HG02763 (cell line): Measurements from ENCODE around the gene TALDO1.
A peak's percentile ranks its signal among the peaks of the same experiment; 100 is the strongest.

ENCODE experiments used
- ATAC-seq: cut with Tn5 transposase; IDR thresholded peaks from one replicate; pipeline ENCODE4 v1.9.1; 2021; ENCODE audit warnings: mild to moderate bottlenecking, moderate library complexity; ENCODE audit not compliant: unreplicated experiment

Gene TALDO1

DNA sequence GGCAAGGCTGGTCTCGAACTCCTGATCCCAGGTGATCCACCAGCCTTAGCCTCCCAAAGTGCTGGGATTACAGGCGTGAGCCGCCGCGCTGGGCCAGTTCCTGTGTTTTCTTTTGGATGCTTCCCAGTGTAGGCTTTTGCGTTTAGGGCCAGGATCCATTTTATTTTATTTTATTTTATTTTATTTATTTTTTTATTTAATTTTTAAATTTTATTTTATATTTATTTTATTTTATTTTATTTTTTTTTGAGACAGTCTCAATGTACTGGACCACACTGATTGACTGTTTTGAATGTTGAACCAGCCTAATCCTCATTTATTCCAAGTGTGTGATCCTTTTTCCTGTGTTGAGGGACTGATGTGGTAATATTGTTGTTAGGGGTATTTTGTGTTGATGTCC is 32.8 kb upstream of the TALDO1 start:
- ATAC-seq = no peak

DNA sequence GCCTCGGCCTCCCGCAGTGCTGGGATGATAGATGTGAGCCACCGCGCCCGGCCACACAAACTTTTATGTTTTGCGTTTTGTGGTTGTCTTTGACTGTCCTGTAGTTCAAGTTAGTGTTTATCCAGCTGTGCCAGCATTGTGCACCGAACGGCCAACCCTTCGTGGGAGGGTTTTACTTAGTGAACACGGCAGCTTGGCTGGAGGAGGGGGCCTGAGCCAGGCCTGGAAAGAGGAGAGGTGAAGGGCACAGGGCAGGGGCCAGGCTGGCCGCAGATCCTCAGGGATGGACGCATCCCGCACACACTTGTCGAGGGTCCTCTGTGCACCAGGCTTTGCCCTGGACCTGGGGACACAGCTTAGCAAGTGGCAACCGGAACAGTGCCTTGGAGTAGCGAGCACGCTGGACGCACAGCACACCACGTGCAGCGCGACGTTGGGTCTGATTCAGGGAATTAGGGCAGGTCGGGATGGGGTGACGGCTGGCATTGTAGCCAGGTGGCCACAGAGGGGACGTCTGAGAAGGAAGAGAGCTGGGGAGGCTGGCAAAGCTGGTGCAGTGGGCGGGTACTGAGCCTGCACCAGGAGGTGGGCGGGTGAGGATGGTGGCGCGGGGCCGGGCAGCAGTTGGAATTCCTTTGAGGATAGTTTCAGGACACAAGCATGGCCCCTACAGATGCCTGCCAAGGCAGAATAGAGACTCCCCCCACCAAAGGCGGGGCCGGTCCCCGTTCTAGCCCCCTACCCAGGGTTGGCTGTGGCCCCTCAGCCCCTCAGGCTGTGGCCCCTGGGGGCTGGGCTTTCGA is 27.8 kb upstream of the TALDO1 start:
- ATAC-seq = no peak

DNA sequence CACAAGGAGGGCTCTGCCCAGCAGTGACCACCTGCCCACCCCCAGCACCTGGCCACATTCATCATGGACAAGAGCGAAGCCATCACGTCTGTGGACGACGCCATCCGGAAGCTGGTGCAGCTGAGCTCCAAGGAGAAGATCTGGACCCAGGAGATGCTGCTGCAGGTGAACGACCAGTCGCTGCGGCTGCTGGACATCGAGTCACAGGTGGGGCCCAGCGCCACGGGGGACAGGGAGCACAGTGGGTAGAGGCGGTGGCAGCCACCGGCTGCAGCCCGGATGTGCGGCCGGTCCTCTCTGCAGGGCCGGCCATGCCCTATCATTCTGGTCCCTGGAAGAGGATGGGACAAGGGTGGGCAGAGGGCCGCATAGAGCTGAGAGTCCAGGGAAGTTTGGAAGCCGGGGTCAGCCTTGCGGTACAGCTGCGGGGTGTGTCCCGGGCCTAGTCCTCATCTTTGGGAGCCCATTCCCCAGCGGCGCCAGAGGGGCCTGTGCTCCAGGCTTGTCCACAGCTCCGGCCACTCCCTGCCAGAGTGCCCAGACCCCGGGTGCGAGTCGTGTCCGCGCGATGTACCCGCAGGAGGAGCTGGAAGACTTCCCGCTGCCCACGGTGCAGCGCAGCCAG is 27.1 kb upstream of the TALDO1 start:
- no peak for ATAC-seq

DNA sequence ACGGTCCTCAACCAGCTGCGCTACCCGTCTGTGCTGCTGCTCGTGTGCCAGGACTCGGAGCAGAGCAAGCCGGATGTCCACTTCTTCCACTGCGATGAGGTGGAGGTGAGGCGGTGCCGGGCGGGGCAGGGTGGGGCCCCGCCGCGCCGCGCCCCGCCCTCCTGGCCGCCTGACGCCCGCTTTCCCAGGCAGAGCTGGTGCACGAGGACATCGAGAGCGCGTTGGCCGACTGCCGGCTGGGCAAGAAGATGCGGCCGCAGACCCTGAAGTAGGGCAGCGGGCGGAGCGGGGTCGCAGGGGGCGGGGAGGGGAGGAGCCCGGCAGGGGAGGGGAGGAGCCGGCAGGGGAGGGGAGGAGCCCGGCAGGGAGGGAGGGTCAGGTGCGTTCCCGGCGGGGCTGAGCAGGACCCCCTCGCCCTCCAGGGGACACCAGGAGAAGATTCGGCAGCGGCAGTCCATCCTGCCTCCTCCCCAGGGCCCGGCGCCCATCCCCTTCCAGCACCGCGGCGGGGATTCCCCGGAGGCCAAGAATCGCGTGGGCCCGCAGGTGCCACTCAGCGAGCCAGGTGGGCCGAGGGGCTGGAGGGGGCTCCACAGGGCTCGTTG is 26.5 kb upstream of the TALDO1 start:
- no peak for ATAC-seq

DNA sequence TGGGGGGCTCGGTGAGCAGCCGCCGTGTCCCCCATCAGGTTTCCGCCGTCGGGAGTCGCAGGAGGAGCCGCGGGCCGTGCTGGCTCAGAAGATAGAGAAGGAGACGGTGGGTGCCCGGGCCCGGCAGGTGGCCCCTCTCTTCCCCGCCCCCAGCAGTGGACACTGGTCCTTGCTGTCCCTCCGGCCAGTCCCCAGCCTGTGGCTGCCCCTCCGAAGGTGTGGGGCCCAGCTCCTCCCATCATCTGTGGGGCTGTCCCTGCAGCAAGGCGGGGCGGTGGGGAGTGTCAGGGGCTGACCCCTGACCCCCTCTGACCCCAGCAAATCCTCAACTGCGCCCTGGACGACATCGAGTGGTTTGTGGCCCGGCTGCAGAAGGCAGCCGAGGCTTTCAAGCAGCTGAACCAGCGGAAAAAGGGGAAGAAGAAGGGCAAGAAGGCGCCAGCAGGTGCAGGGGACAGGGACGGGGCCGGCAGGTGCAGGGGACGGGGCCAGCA is 26.0 kb upstream of the TALDO1 start:
- no peak for ATAC-seq

DNA sequence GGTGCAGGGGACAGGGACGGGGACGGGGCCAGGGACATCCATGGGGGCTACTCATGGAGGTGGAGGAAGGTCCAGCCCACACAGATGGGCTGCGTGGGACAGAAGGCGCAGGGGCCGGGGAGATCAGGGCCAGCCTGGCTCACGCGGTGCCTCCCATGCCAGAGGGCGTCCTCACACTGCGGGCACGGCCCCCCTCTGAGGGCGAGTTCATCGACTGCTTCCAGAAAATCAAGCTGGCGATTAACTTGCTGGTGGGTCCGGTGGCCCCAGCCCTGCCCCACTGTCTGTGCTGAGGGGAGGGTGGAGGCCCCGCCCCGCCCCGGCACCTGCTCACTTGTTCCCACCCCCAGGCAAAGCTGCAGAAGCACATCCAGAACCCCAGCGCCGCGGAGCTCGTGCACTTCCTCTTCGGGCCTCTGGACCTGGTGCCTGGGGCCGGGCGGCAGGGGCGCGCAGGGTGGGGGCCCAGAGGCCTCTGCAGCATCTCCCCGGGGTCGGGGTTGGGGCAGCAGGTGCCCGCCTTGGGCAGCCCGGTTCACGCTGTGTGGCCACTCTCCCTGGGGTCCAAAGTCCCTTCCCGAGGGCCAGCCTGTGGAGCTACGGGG is 25.4 kb upstream of the TALDO1 start:
- no peak for ATAC-seq

DNA sequence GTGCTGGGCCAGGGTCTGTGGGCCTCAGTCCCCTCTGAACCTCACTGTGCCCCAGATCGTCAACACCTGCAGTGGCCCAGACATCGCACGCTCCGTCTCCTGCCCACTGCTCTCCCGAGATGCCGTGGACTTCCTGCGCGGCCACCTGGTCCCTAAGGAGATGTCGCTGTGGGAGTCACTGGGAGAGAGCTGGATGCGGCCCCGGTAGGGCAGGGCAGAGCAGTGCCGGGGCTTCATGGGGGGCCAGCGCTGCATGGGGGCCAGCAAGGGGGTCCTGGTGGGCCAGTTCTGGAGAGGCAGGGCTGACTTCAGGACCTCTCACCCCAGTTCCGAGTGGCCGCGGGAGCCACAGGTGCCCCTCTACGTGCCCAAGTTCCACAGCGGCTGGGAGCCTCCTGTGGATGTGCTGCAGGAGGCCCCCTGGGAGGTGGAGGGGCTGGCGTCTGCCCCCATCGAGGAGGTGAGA is 24.9 kb upstream of the TALDO1 start:
- no peak for ATAC-seq

DNA sequence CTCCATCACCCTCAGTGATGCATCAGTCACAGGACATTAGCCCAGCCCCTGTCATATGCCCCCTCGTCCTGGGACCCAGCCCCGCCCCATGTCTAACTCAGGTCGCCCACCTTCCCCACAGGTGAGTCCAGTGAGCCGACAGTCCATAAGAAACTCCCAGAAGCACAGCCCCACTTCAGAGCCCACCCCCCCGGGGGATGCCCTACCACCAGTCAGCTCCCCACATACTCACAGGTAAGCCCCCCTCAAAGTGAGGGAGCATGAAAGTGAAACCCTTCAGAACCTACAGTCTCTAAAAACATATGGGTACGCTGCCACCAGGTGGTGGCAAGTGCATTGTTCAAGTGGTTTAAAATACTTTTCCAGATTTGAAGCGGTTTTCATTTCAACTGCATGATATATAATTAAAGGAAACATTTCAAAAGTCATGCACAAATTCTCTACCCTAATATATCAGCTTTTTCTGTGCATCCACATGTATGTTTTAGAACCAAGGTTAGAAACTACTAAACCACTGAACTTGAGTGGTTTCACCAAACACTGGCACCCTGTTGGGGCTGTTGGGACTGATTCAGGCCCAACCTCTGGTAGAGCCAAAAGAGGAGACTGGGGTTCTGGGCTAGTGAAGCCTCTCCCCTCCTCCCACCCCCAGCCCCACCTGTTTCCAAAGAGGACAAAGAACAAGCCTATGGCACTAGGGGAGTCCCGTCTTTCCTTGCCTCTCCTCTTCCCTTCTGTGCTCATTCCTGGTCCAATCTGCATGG is 24.0 kb upstream of the TALDO1 start:
- ATAC-seq = no peak

DNA sequence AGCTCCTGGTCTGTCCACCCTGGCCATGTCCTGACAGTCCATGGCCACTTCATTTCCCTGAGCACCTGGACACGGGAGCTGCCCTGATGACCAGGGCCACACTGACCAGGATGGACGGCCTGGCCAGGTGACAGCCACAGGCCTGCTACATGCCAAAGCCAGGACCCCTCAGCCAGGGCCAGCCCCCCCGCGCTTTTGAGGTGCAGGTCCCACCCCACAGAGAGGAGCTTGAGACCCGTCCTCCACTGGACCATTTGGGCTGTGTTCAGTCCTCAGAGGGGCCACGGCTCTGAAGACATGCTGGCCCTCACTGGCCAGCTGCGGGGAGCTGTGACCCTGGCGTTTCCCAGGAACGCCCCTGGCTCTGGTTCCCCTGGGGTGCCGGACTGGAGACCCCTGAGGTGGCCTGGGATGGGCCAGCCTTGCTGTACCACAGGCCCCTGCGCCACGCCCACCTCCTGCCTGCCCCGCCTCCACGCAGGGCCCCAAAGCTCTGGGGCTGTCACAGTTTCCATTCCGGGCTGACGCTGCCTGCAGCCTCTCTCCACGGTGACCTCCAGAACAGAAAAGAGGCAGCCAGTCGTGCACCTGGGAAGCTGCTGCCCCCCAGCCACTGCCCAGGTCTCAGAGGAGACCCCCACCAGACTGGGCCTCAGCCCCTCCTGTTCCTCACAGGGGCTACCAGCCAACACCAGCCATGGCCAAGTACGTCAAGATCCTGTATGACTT is 23.1 kb upstream of the TALDO1 start:
- ATAC-seq = no peak

DNA sequence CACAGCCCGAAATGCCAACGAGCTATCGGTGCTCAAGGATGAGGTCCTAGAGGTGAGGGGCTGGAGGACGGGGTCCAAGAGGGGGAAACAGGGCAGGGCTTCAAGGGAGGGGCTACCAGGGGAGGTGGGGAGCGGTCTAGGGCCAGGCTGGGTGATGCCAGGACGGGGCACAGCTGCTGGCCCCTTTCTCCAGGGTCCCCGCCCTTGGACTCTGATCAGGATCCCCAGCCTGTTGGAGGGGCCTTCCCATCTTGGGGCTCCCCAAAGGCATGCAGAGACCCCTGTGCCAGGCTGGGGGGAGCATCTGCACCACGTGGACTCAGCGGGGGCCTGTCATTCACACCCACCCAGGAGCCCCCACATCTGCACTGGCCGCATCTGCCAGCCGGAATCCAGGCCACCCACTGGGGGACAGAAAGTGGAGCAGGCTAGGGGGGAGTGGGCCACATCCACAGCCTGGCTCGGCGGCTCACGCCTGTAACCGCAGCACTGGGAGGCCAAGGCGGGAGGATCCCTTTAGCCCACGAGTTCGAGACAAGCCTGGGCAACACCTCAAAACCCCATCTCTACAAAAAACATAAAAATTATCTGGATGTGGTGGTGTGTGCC is 22.4 kb upstream of the TALDO1 start:
- no peak for ATAC-seq

DNA sequence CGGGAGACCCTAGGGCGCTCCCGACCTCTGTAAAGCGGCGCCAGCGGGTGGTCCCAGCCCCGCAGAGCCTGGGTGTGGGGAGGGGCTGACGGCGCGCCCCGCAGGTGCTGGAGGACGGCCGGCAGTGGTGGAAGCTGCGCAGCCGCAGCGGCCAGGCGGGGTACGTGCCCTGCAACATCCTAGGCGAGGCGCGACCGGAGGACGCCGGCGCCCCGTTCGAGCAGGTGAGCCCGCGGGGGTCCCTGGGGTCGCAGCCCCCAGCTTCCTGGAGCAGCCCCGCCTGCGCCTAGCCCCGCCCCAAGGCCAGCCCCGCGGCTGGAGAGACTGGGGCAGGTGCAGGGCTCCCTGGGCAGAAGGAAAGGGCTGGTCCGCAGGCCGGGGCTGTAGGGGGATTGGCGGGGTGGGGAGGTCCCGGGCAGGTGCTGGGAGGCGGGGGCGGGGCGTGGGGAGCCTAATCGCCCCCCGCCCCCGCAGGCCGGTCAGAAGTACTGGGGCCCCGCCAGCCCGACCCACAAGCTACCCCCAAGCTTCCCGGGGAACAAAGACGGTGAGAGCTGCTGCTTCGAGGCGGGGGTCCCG is 21.6 kb upstream of the TALDO1 start:
- ATAC-seq = no peak

DNA sequence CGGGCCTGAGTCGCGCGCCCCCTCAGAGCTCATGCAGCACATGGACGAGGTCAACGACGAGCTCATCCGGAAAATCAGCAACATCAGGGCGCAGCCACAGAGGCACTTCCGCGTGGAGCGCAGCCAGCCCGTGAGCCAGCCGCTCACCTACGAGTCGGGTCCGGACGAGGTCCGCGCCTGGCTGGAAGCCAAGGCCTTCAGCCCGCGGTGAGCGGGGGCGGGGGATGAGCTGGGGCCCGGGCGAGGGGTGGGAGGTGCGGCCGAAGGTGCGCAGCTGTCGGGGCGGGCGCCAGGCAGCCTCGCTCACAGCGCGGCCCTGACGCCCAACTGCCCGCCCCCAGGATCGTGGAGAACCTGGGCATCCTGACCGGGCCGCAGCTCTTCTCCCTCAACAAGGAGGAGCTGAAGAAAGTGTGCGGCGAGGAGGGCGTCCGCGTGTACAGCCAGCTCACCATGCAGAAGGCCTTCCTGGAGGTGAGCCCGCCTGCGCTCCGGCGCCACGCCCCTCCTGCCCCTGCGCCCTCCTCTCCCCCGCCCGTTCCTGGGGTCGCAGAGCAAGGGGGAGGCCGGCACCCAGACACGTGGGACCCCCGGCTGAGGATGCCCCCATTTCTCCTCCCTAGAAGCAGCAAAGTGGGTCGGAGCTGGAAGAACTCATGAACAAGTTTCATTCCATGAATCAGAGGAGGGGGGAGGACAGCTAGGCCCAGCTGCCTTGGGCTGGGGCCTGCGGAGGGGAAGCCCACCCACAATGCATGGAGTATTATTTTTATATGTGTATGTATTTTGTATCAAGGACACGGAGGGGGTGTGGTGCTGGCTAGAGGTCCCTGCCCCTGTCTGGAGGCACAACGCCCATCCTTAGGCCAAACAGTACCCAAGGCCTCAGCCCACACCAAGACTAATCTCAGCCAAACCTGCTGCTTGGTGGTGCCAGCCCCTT is 20.7 kb upstream of the TALDO1 start:
- ATAC-seq = no peak

DNA sequence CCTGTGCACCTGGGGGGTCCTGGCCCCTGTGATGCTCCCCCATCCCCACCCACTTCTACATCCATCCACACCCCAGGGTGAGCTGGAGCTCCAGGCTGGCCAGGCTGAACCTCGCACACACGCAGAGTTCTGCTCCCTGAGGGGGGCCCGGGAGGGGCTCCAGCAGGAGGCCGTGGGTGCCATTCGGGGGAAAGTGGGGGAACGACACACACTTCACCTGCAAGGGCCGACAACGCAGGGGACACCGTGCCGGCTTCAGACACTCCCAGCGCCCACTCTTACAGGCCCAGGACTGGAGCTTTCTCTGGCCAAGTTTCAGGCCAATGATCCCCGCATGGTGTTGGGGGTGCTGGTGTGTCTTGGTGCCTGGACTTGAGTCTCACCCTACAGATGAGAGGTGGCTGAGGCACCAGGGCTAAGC is 20.0 kb upstream of the TALDO1 start:
- no peak for ATAC-seq

DNA sequence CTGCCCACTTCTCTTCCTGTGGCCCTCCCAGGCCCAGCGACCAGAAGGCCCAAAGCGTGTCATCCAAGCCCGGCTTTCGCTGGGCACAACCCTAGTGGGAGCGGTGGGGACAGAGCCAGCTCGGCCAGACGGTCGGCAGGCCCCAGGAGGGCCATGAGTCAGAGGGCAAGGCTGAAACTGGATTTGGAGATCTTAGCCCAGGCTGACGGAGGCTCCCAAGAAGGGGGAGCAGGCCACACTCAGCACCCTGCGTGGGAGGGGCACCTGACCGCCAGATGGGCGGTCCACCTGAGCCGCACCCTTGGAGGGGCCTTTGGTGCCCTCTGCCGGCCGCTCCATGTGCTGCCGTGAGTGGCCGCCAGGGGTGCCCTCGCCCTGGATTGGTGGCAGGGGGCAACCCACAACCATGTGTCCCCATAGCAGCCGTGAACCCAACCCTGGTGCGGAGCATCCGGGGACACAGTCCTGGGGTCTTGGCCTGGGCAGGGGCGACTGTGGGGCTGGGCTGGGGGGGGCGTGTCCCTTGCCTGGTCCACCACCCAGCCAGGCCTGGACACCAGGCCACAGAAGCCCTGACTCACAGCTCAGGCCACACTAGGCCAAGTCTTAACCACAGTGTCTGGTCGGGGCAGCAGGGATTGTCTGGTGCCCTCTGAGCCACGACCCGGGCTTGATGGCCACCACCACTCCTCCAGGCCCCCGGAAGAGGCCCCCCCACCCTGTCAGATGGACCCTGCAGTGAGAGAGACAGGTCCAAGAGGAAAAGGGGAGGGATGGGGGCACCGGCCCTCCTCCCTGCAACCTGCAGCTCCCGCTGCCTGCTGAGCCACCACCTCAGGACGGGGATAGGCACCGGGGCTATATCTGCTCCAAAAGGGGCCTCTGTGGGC is 19.2 kb upstream of the TALDO1 start:
- ATAC-seq = peak; percentile 40

DNA sequence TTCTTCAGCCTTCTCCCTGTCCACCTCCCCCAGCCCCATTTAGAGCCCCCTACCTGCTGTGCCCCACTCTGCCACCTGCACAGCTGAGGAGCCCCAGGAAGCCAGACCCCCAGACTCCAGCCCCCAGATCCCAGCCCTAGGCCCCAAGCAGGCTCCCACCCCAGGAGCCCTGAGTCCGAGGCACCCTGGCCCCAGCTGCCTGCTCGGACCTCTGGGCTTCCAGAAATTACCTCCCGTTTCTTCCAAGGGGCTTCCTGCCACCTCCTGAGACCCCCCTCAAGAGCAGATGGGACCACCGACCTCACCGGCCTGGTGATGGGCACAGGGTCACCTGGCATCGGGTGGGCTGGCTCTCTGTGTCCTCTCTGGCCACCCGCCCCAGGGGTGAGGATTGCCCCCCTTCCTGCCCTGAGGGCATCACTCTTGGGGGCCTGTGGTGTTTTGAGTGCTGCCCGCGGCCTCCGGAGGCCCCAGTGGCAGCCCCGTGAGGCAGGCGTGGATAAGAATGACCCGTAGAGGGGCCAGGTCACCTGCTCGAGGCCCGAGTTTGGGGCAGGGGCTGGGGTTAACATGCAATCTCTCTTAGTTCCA is 18.3 kb upstream of the TALDO1 start:
- no peak for ATAC-seq

DNA sequence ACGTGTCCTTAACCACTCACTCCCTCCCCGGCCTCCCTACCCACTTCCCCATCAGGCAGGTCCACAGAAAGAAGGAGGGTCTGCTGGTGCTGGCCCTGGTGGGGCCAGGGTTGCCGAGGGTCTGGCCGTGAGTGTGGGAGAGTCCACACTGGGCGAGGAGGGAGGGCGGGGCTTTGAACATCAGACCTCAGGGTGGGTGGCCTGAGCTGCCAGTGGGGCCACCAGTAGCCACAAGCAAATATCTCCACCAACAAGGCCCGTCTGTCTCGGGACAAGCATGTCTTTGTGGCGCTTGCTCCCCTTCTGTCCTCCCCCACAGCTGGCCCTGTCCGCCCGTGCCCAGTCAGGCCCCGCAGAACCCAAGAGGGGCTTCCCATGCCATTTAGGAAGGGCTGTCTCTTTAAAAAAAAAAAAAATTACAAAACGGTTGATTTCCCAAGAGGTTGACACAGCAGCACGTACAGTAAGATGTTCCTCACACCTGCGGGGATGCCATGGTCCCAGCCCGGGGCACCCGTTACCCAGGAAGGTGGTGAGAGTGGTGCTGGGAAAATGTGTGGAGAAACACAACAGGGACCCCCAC is 17.7 kb upstream of the TALDO1 start:
- no peak for ATAC-seq

DNA sequence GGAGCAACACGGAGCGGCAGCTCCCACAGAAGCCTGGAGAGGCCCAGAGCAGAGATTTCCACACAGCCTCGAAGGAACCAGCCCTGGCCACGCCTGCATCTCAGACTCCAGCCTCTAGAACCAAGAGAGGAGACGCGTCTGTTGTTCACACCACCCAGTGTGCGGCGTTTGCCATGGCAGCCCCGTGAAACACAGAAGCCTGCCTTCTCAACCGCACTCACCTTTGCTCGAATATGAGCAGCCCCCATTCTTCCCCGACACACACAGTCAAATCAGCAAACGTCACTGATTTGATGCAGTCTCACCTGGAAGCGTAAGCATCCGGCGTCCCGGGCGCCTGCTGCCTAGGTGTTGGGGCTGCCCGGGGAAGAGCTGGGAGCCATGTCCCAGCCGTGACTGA is 14.2 kb upstream of the TALDO1 start:
- ATAC-seq = no peak
